Fibroblast of skin of back (primary cell): ENCODE results near the gene MUSTN1. TPM values are rescaled to one million over a fixed set of nuclear protein-coding genes. Genes with fewer than 3 reads are reported as not detected.

Experiments used
- DNase-seq: peaks from one replicate; pipeline ENCODE4 v3.0.0-alpha.2; 2013
- polyA plus RNA-seq, 2 experiments: library from polyadenylated mRNA; unstranded; fragments of 120-200 nt; gene quantifications; one replicate each; pipeline ENCODE4 v1.2.1, GENCODE V29; 2013; ENCODE audit not compliant: insufficient read length in 2 of 2

Gene MUSTN1
- polyA plus RNA-seq (2013, experiment 1 of 2; ENCODE audit: insufficient read length), result not detected
- 0.57 TPM for polyA plus RNA-seq (2013, experiment 2 of 2; ENCODE audit: insufficient read length)

- DNase-seq, result peak; percentile 44
Observed at GRCh38 chr3:52834871-52835501, at the start of gene MUSTN1. MUSTN1 (minus strand) TSS chr3:52835019; CDS start chr3:52834948, 71 bp downstream.

- DNase-seq, result no peak
Observed at GRCh38 chr3:52882377-52882776, 47.6 kb upstream of the MUSTN1 start.

GRCh38 chr3:52881871-52882270, 47.1 kb upstream of the MUSTN1 start:
- DNase-seq, result no peak

- no peak for DNase-seq
Observed at GRCh38 chr3:52880474-52880873, 45.7 kb upstream of the MUSTN1 start.

- DNase-seq, result no peak
Observed at GRCh38 chr3:52880047-52880446, 45.2 kb upstream of the MUSTN1 start.

- DNase-seq, result no peak
Observed at GRCh38 chr3:52879581-52879980, 44.8 kb upstream of the MUSTN1 start.

- no peak for DNase-seq
Observed at GRCh38 chr3:52879090-52879489, 44.3 kb upstream of the MUSTN1 start.

GRCh38 chr3:52877085-52877484, 42.3 kb upstream of the MUSTN1 start:
- no peak for DNase-seq

GRCh38 chr3:52874864-52875587, 40.2 kb upstream of the MUSTN1 start:
- DNase-seq, result no peak

GRCh38 chr3:52874160-52874701, 39.4 kb upstream of the MUSTN1 start:
- no peak for DNase-seq

GRCh38 chr3:52873433-52874159, 38.8 kb upstream of the MUSTN1 start:
- DNase-seq, result no peak

- peak; percentile 12 for DNase-seq
Observed at GRCh38 chr3:52872245-52872644, 37.4 kb upstream of the MUSTN1 start.

GRCh38 chr3:52871761-52872160, 36.9 kb upstream of the MUSTN1 start:
- no peak for DNase-seq

GRCh38 chr3:52870471-52870870, 35.7 kb upstream of the MUSTN1 start:
- no peak for DNase-seq

GRCh38 chr3:52866427-52866826, 31.6 kb upstream of the MUSTN1 start:
- DNase-seq, result no peak

- DNase-seq, result no peak
Observed at GRCh38 chr3:52865994-52866393, 31.2 kb upstream of the MUSTN1 start.

GRCh38 chr3:52860424-52860768, 25.6 kb upstream of the MUSTN1 start:
- no peak for DNase-seq

GRCh38 chr3:52859686-52860423, 25.0 kb upstream of the MUSTN1 start:
- no peak for DNase-seq

- no peak for DNase-seq
Observed at GRCh38 chr3:52857864-52858263, 23.0 kb upstream of the MUSTN1 start.

- no peak for DNase-seq
Observed at GRCh38 chr3:52857133-52857532, 22.3 kb upstream of the MUSTN1 start.

- DNase-seq, result no peak
Observed at GRCh38 chr3:52856666-52857065, 21.8 kb upstream of the MUSTN1 start.

- DNase-seq, result no peak
Observed at GRCh38 chr3:52854013-52854412, 19.2 kb upstream of the MUSTN1 start.

GRCh38 chr3:52852419-52852818, 17.6 kb upstream of the MUSTN1 start:
- no peak for DNase-seq
